Measurements from ENCODE around the gene CLDN4. TPM values are rescaled to one million over a fixed set of nuclear protein-coding genes. Genes with fewer than 3 reads are reported as not detected.

The CLDN4 gene
- total and polyA plus RNA-seq, 9 of the 15 experiments (the other 6 are each of a cell fraction or from before 2014, with no cell fraction given) = 0.05 to 0.60 (median 0.06) TPM; not detected in 3

DNA sequence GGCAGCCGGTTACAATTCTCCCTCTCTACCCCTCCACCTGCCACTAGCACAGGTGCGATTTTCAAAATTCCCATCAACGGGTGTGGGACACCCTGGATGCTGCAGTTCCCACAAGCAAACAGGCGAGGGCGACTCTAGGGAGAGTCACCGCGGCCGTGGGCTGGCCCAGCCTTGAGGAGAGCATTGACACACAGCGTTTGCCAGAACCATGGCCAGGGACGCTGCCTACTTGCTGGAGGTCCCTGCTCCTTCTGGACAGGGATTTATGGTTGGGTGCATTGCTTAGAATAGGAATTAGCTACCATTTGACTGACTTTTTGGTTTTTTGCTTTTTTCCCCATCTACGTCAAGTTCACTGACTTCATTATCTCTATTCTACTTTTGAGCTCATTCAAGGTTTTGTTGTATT, 19.0 kb upstream of the CLDN4 start (continued):
- TF ChIP-seq SAFB2 (IDR thresholded peaks at IDR 0.05; ENCODE audit: borderline replicate concordance, low read depth, low read length, severe bottlenecking) (no peak), CC2D1A (IDR thresholded peaks at IDR 0.05) (peak; percentile 53; the same call in 1 of the 2 replicates), ZNF12 (CRISPR knock-in tag; IDR thresholded peaks at IDR 0.05) (0 out of 2 replicates have a peak, but pooled peaks have one; percentile 45), YY1 (IDR thresholded peaks at IDR 0.05; ENCODE audit: borderline replicate concordance in 1 of 3, control insufficient read depth in 1 of 3, extremely low read depth in 1 of 3, insufficient read depth in 3 of 3, insufficient read length in 1 of 3, insufficient replicate concordance in 2 of 3, low read depth in 1 of 3, low read length in 2 of 3) (peak in 1 of 3 experiments; percentile 23), RB1 (IDR thresholded peaks at IDR 0.05; ENCODE audit: low read depth) (peak; percentile 83), ZNF780A (CRISPR knock-in tag; IDR thresholded peaks at IDR 0.05) (no peak), C11orf30 (IDR thresholded peaks at IDR 0.05; ENCODE audit: low read depth) (no peak), ZNF436 (CRISPR knock-in tag; IDR thresholded peaks at IDR 0.05) (no peak), NFIC (IDR thresholded peaks at IDR 0.05) (0 out of 2 replicates have a peak, but pooled peaks have one; percentile 5)
- TF ChIP-seq, protein P1, sequence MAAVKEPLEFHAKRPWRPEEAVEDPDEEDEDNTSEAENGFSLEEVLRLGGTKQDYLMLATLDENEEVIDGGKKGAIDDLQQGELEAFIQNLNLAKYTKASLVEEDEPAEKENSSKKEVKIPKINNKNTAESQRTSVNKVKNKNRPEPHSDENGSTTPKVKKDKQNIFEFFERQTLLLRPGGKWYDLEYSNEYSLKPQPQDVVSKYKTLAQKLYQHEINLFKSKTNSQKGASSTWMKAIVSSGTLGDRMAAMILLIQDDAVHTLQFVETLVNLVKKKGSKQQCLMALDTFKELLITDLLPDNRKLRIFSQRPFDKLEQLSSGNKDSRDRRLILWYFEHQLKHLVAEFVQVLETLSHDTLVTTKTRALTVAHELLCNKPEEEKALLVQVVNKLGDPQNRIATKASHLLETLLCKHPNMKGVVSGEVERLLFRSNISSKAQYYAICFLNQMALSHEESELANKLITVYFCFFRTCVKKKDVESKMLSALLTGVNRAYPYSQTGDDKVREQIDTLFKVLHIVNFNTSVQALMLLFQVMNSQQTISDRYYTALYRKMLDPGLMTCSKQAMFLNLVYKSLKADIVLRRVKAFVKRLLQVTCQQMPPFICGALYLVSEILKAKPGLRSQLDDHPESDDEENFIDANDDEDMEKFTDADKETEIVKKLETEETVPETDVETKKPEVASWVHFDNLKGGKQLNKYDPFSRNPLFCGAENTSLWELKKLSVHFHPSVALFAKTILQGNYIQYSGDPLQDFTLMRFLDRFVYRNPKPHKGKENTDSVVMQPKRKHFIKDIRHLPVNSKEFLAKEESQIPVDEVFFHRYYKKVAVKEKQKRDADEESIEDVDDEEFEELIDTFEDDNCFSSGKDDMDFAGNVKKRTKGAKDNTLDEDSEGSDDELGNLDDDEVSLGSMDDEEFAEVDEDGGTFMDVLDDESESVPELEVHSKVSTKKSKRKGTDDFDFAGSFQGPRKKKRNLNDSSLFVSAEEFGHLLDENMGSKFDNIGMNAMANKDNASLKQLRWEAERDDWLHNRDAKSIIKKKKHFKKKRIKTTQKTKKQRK (IDR thresholded peaks at IDR 0.05; ENCODE audit: borderline replicate concordance, low read depth, low read length) = no peak
- TF ChIP-seq, protein P2, sequence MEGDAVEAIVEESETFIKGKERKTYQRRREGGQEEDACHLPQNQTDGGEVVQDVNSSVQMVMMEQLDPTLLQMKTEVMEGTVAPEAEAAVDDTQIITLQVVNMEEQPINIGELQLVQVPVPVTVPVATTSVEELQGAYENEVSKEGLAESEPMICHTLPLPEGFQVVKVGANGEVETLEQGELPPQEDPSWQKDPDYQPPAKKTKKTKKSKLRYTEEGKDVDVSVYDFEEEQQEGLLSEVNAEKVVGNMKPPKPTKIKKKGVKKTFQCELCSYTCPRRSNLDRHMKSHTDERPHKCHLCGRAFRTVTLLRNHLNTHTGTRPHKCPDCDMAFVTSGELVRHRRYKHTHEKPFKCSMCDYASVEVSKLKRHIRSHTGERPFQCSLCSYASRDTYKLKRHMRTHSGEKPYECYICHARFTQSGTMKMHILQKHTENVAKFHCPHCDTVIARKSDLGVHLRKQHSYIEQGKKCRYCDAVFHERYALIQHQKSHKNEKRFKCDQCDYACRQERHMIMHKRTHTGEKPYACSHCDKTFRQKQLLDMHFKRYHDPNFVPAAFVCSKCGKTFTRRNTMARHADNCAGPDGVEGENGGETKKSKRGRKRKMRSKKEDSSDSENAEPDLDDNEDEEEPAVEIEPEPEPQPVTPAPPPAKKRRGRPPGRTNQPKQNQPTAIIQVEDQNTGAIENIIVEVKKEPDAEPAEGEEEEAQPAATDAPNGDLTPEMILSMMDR (IDR thresholded peaks at IDR 0.05 in 2 of 3, conservative IDR thresholded peaks at IDR 0.05 in 1 of 3; ENCODE audit: insufficient read depth in 2 of 3, low read depth in 1 of 3, low read length in 3 of 3) = peak; percentile 93 to 94 (median 94)
- TF ChIP-seq, protein P3, sequence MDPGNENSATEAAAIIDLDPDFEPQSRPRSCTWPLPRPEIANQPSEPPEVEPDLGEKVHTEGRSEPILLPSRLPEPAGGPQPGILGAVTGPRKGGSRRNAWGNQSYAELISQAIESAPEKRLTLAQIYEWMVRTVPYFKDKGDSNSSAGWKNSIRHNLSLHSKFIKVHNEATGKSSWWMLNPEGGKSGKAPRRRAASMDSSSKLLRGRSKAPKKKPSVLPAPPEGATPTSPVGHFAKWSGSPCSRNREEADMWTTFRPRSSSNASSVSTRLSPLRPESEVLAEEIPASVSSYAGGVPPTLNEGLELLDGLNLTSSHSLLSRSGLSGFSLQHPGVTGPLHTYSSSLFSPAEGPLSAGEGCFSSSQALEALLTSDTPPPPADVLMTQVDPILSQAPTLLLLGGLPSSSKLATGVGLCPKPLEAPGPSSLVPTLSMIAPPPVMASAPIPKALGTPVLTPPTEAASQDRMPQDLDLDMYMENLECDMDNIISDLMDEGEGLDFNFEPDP (CRISPR knock-in tag; IDR thresholded peaks at IDR 0.05) = no peak
- TF ChIP-seq, protein P4, sequence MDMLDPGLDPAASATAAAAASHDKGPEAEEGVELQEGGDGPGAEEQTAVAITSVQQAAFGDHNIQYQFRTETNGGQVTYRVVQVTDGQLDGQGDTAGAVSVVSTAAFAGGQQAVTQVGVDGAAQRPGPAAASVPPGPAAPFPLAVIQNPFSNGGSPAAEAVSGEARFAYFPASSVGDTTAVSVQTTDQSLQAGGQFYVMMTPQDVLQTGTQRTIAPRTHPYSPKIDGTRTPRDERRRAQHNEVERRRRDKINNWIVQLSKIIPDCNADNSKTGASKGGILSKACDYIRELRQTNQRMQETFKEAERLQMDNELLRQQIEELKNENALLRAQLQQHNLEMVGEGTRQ (CRISPR knock-in tag; IDR thresholded peaks at IDR 0.05) = no peak
- TF ChIP-seq, protein P5, sequence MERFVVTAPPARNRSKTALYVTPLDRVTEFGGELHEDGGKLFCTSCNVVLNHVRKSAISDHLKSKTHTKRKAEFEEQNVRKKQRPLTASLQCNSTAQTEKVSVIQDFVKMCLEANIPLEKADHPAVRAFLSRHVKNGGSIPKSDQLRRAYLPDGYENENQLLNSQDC (CRISPR knock-in tag; IDR thresholded peaks at IDR 0.05) = no peak
- TF ChIP-seq, protein P6, sequence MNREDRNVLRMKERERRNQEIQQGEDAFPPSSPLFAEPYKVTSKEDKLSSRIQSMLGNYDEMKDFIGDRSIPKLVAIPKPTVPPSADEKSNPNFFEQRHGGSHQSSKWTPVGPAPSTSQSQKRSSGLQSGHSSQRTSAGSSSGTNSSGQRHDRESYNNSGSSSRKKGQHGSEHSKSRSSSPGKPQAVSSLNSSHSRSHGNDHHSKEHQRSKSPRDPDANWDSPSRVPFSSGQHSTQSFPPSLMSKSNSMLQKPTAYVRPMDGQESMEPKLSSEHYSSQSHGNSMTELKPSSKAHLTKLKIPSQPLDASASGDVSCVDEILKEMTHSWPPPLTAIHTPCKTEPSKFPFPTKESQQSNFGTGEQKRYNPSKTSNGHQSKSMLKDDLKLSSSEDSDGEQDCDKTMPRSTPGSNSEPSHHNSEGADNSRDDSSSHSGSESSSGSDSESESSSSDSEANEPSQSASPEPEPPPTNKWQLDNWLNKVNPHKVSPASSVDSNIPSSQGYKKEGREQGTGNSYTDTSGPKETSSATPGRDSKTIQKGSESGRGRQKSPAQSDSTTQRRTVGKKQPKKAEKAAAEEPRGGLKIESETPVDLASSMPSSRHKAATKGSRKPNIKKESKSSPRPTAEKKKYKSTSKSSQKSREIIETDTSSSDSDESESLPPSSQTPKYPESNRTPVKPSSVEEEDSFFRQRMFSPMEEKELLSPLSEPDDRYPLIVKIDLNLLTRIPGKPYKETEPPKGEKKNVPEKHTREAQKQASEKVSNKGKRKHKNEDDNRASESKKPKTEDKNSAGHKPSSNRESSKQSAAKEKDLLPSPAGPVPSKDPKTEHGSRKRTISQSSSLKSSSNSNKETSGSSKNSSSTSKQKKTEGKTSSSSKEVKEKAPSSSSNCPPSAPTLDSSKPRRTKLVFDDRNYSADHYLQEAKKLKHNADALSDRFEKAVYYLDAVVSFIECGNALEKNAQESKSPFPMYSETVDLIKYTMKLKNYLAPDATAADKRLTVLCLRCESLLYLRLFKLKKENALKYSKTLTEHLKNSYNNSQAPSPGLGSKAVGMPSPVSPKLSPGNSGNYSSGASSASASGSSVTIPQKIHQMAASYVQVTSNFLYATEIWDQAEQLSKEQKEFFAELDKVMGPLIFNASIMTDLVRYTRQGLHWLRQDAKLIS (CRISPR knock-in tag; IDR thresholded peaks at IDR 0.05) = no peak

All from K562 (cell line).